CD4-positive, CD25-positive, alpha-beta regulatory T cell (primary cell): ENCODE measurements around the gene BPIFB6. TPM values are rescaled to one million over a fixed set of nuclear protein-coding genes. Genes with fewer than 3 reads are reported as not detected.

Experiments
- ATAC-seq, 2 donors: fragments of 150-1000 bp; cut with Tn5 transposase; one replicate each; pipeline ENCODE4 v1.10.0; 2021; ENCODE audit warnings: low read depth in 2 of 2, moderate number of reproducible peaks in 2 of 2, moderate library complexity in 1 of 2
- DNase-seq, 3 donors: peaks; one replicate each; pipeline versions ENCODE4 v3.0.0 to v3.0.0-alpha.2; 2012 to 2022; ENCODE audit warnings: mixed read lengths in 1 of 3
- H3K27ac ChIP-seq: one replicate; pipeline ENCODE4 v1.7.0; 2013; ENCODE audit warnings: mild to moderate bottlenecking, low read length; ENCODE audit not compliant: insufficient read depth, poor library complexity, severe bottlenecking
- H3K27me3 ChIP-seq: one replicate; pipeline ENCODE4 v1.7.0; 2013; ENCODE audit warnings: low read length; ENCODE audit not compliant: control insufficient read depth, insufficient read depth
- H3K36me3 ChIP-seq: one replicate; pipeline ENCODE4 v1.7.0; 2013; ENCODE audit warnings: mild to moderate bottlenecking, low read length, moderate library complexity; ENCODE audit not compliant: control insufficient read depth, insufficient read depth
- H3K4me1 ChIP-seq: 2 replicates; pipeline ENCODE4 v1.7.0; 2013; ENCODE audit warnings: mild to moderate bottlenecking, low read length; ENCODE audit not compliant: insufficient read depth, control insufficient read depth, poor library complexity, severe bottlenecking
- H3K4me3 ChIP-seq: one replicate; pipeline ENCODE4 v1.7.0; 2013; ENCODE audit warnings: low read depth, mild to moderate bottlenecking, low read length, moderate library complexity
- H3K9me3 ChIP-seq, 2 experiments: 1 replicate in 1 of 2; 2 replicates in 1 of 2; pipeline ENCODE4 v1.7.0; 2013; ENCODE audit warnings: low read length in 2 of 2, mild to moderate bottlenecking in 1 of 2, moderate library complexity in 1 of 2; ENCODE audit not compliant: control insufficient read depth in 2 of 2
- H3K27ac Mint-ChIP-seq, 3 donors: one replicate each; pipeline ENCODE4 v1.8.0; 2020 to 2022; ENCODE audit warnings: mild to moderate bottlenecking in 3 of 3, mixed read lengths in 3 of 3, moderate library complexity in 2 of 3
- H3K27me3 Mint-ChIP-seq: one replicate; pipeline ENCODE4 v1.8.0; 2022; ENCODE audit warnings: mild to moderate bottlenecking, mixed read lengths
- H3K36me3 Mint-ChIP-seq: one replicate; pipeline ENCODE4 v1.8.0; 2020; ENCODE audit warnings: mixed read lengths
- H3K4me1 Mint-ChIP-seq, 4 donors: one replicate each; pipeline ENCODE4 v1.8.0; 2020 to 2022; ENCODE audit warnings: mixed read lengths in 4 of 4, mild to moderate bottlenecking in 1 of 4
- H3K4me3 Mint-ChIP-seq, 4 donors: one replicate each; pipeline ENCODE4 v1.8.0; 2020 to 2022; ENCODE audit warnings: mild to moderate bottlenecking in 4 of 4, mixed read lengths in 4 of 4, moderate library complexity in 3 of 4
- H3K9me3 Mint-ChIP-seq, 7 donors: one replicate each; pipeline ENCODE4 v1.8.0; 2020 to 2022; ENCODE audit warnings: mixed read lengths in 7 of 7, mild to moderate bottlenecking in 3 of 7, moderate library complexity in 2 of 7
- polyA plus RNA-seq, 4 donors: library from polyadenylated mRNA; unstranded; fragments of 300-500 nt; fragmentation: Illumina TruSeq; gene quantifications; one replicate each; pipeline ENCODE4 v1.2.3, GENCODE V29; 2021
- total RNA-seq: library from RNA; stranded (reverse); gene quantifications from one replicate; pipeline ENCODE4 v1.2.3, GENCODE V29; 2022

BPIFB6 gene
- total and polyA plus RNA-seq, 5 donors from 2014 or later, result not detected

- Histone ChIP-seq H3K27ac (no peak overlapping the region), H3K9me3 (no peaks in the 10 kb centered on the region), H3K36me3 (no peaks in the 10 kb centered on the region), H3K4me1 (peaks cover 5% of the 10 kb centered on the region), H3K4me3 (no peak overlapping the region), H3K27me3 (no peaks in the 10 kb centered on the region)
- Mint-ChIP-seq H3K9me3 (no peaks in the 10 kb centered on the region), H3K27me3 (no peaks in the 10 kb centered on the region), H3K27ac (peak overlapping the region in 2 of 3 donors; percentile 47 to 85), H3K4me3 (no peak overlapping the region), H3K4me1 (peaks cover 0 to 34% (median 16%) of the 10 kb centered on the region in 4 donors), H3K36me3 (no peaks in the 10 kb centered on the region)
- ATAC-seq (no peak), DNase-seq (no peak)
These were observed 45.0 kb upstream of the BPIFB6 start for GRCh38 chr20:32986331-32986966.

- Mint-ChIP-seq H3K27ac (peak overlapping the region in 1 of 3 donors; percentile 55), H3K27me3 (no peaks in the 10 kb centered on the region), H3K9me3 (no peaks in the 10 kb centered on the region), H3K4me1 (peaks cover 0 to 34% (median 13%) of the 10 kb centered on the region in 4 donors), H3K4me3 (no peak overlapping the region), H3K36me3 (no peaks in the 10 kb centered on the region)
- ATAC-seq, result no peak
- Histone ChIP-seq H3K36me3 (no peaks in the 10 kb centered on the region), H3K4me1 (peaks cover 5% of the 10 kb centered on the region), H3K9me3 (no peaks in the 10 kb centered on the region), H3K27ac (no peak overlapping the region), H3K27me3 (no peaks in the 10 kb centered on the region), H3K4me3 (no peak overlapping the region)
- no peak for DNase-seq
These were observed 44.2 kb upstream of the BPIFB6 start for GRCh38 chr20:32987044-32987825.

GRCh38 chr20:32988008-32988407 is 43.4 kb upstream of the BPIFB6 start:
- Mint-ChIP-seq H3K27me3 (no peaks in the 10 kb centered on the region), H3K4me1 (peaks cover 0 to 31% (median 12%) of the 10 kb centered on the region in 4 donors), H3K4me3 (no peak overlapping the region), H3K27ac (peak overlapping the region in 2 of 3 donors; percentile 31 to 60), H3K36me3 (no peaks in the 10 kb centered on the region), H3K9me3 (no peaks in the 10 kb centered on the region)
- H3K27ac ChIP-seq, result no peak overlapping the region
- no peaks in the 10 kb centered on the region for H3K27me3 ChIP-seq
- H3K9me3 ChIP-seq, result no peaks in the 10 kb centered on the region
- peaks cover 5% of the 10 kb centered on the region for H3K4me1 ChIP-seq
- DNase-seq (peak in 1 of 3 donors; percentile 16), ATAC-seq (no peak)
- H3K36me3 ChIP-seq, result no peaks in the 10 kb centered on the region
- H3K4me3 ChIP-seq, result no peak overlapping the region

GRCh38 chr20:32989507-32990283 is 41.8 kb upstream of the BPIFB6 start:
- peaks cover 0 to 8% (median 2%) of the 10 kb centered on the region in 7 donors for H3K9me3 Mint-ChIP-seq
- peak overlapping the region in 2 of 3 donors; percentile 47 to 67 for H3K27ac Mint-ChIP-seq
- H3K4me1 Mint-ChIP-seq, result peaks cover 0 to 33% (median 13%) of the 10 kb centered on the region in 4 donors
- no peak overlapping the region for H3K27ac ChIP-seq
- no peak overlapping the region for H3K4me3 Mint-ChIP-seq
- no peak for DNase-seq
- H3K4me3 ChIP-seq, result no peak overlapping the region
- H3K4me1 ChIP-seq, result peaks cover 5% of the 10 kb centered on the region
- no peaks in the 10 kb centered on the region for H3K36me3 Mint-ChIP-seq
- ATAC-seq, result no peak
- H3K27me3 Mint-ChIP-seq, result no peaks in the 10 kb centered on the region
- peaks cover 0 to under 1% of the 10 kb centered on the region in 2 experiments for H3K9me3 ChIP-seq
- H3K27me3 ChIP-seq, result no peaks in the 10 kb centered on the region
- no peaks in the 10 kb centered on the region for H3K36me3 ChIP-seq

- Histone ChIP-seq H3K9me3 (peaks cover 5 to 8% of the 10 kb centered on the region in 2 experiments), H3K36me3 (no peaks in the 10 kb centered on the region), H3K27ac (no peak overlapping the region), H3K4me1 (peaks cover 5% of the 10 kb centered on the region), H3K4me3 (no peak overlapping the region), H3K27me3 (no peaks in the 10 kb centered on the region)
- no peak for DNase-seq
- ATAC-seq, result no peak
- Mint-ChIP-seq H3K9me3 (peaks cover 0 to 14% (median 2%) of the 10 kb centered on the region in 7 donors), H3K4me1 (peaks cover 0 to 30% (median 13%) of the 10 kb centered on the region in 4 donors), H3K27ac (peak overlapping the region in 2 of 3 donors; percentile 47 to 67), H3K27me3 (no peaks in the 10 kb centered on the region), H3K36me3 (no peaks in the 10 kb centered on the region), H3K4me3 (no peak overlapping the region)
These were observed 41.0 kb upstream of the BPIFB6 start for GRCh38 chr20:32990426-32990825.

GRCh38 chr20:32991383-32991782 is 40.1 kb upstream of the BPIFB6 start:
- DNase-seq, result no peak
- no peak overlapping the region for H3K4me3 ChIP-seq
- Mint-ChIP-seq H3K9me3 (peaks cover 0 to 14% (median 4%) of the 10 kb centered on the region in 7 donors), H3K27ac (peak overlapping the region in 1 of 3 donors; percentile 76), H3K4me3 (no peak overlapping the region), H3K4me1 (peaks cover 0 to 25% (median 11%) of the 10 kb centered on the region in 4 donors), H3K36me3 (no peaks in the 10 kb centered on the region), H3K27me3 (no peaks in the 10 kb centered on the region)
- H3K36me3 ChIP-seq, result no peaks in the 10 kb centered on the region
- peaks cover 10% of the 10 kb centered on the region in 2 experiments for H3K9me3 ChIP-seq
- peaks cover 5% of the 10 kb centered on the region for H3K4me1 ChIP-seq
- H3K27ac ChIP-seq, result no peak overlapping the region
- no peaks in the 10 kb centered on the region for H3K27me3 ChIP-seq
- peak in 1 of 2 donors; percentile 41 for ATAC-seq

GRCh38 chr20:32991792-32992641 is 39.4 kb upstream of the BPIFB6 start:
- H3K27ac ChIP-seq, result no peak overlapping the region
- peaks cover 5% of the 10 kb centered on the region for H3K4me1 ChIP-seq
- Mint-ChIP-seq H3K9me3 (peaks cover 2 to 18% (median 4%) of the 10 kb centered on the region in 7 donors), H3K27me3 (no peaks in the 10 kb centered on the region), H3K4me1 (peaks cover 0 to 30% (median 11%) of the 10 kb centered on the region in 4 donors), H3K27ac (peak overlapping the region in 1 of 3 donors; percentile 42), H3K4me3 (no peak overlapping the region), H3K36me3 (no peaks in the 10 kb centered on the region)
- no peak overlapping the region for H3K4me3 ChIP-seq
- H3K9me3 ChIP-seq, result peaks cover 10% of the 10 kb centered on the region in 2 experiments
- DNase-seq, result no peak
- ATAC-seq, result no peak
- no peaks in the 10 kb centered on the region for H3K36me3 ChIP-seq
- H3K27me3 ChIP-seq, result no peaks in the 10 kb centered on the region
